SK-N-SH (cell line): ENCODE results near the gene TLN1. TPM values are rescaled to one million over a fixed set of nuclear protein-coding genes. Genes with fewer than 3 reads are reported as not detected.

Source experiments
- CTCF ChIA-PET: fragments of 300-600, 350-600 bp; formaldehyde crosslinking; extraction: SDS; loops from one replicate; lab custom pipeline; 2021; lab: Yijun Ruan, JAX
- POLR2A ChIA-PET: fragments of 350-600 bp; sonication (Branson Sonifier 250); formaldehyde crosslinking; extraction: SDS; loops from one replicate; lab custom pipeline; 2020; ENCODE audit warnings: antibody characterized with exemption, inconsistent platforms; lab: Yijun Ruan, JAX
- DNase-seq: peaks from one replicate; pipeline ENCODE4 v3.0.0; 2012
- H2AFZ ChIP-seq: fragments of 200-600 bp; sonication (generic); 2 replicates; pipeline ENCODE4 v1.8.1; 2016; ENCODE audit warnings: antibody characterized with exemption, mild to moderate bottlenecking, low read depth
- H3F3A ChIP-seq: fragments of 200-600 bp; sonication (generic); replicated peaks from 2 replicates; pipeline ENCODE3; 2016; ENCODE audit warnings: antibody characterized with exemption, mild to moderate bottlenecking; ENCODE audit not compliant: insufficient read depth
- H3K27ac ChIP-seq, 2 experiments: fragments of 200-500 bp in 1 of 2; fragments of 200-600 bp in 1 of 2; sonication (Bioruptor generic) in 1 of 2; sonication (generic), shearing (Covaris generic) in 1 of 2; 2 replicates each; pipeline versions ENCODE4 v1.5.1 to v1.6.1; 2014 to 2016; ENCODE audit warnings: low read depth in 2 of 2, inconsistent platforms in 1 of 2, low read length in 1 of 2, mild to moderate bottlenecking in 1 of 2, mixed read lengths in 1 of 2
- H3K27me3 ChIP-seq: fragments of 200-600 bp; sonication (generic), shearing (Covaris generic); 2 replicates; pipeline ENCODE4 v1.6.1; 2016; ENCODE audit warnings: mixed run types; ENCODE audit not compliant: insufficient read depth
- H3K36me3 ChIP-seq, 2 experiments: fragments of 200-500 bp in 1 of 2; fragments of 200-600 bp in 1 of 2; sonication (Bioruptor generic) in 1 of 2; sonication (generic) in 1 of 2; replicated peaks in 1 of 2; 2 replicates each; pipeline versions ENCODE3 to v1.5.1; 2014 to 2016; ENCODE audit warnings: low read length in 1 of 2, mild to moderate bottlenecking in 1 of 2; ENCODE audit not compliant: insufficient read depth in 2 of 2, control insufficient read depth in 1 of 2
- H3K4me1 ChIP-seq, 2 experiments: fragments of 200-500 bp in 1 of 2; fragments of 200-600 bp in 1 of 2; sonication (Bioruptor generic) in 1 of 2; sonication (generic), shearing (Covaris generic) in 1 of 2; 2 replicates each; pipeline versions ENCODE4 v1.5.1 to v1.6.1; 2014 to 2016; ENCODE audit warnings: low read depth in 1 of 2, low read length in 1 of 2, mixed run types in 1 of 2; ENCODE audit not compliant: insufficient read depth in 2 of 2, control insufficient read depth in 1 of 2
- H3K4me2 ChIP-seq: fragments of 200-600 bp; sonication (generic), shearing (Covaris generic); 2 replicates; pipeline ENCODE4 v1.6.1; 2017; ENCODE audit warnings: mixed run types
- H3K4me3 ChIP-seq, 2 experiments: fragments of 200-500 bp in 1 of 2; fragments of 200-600 bp in 1 of 2; sonication (Bioruptor generic) in 1 of 2; sonication (generic), shearing (Covaris generic) in 1 of 2; 2 replicates each; pipeline versions ENCODE4 v1.5.1 to v1.8.1; 2014 to 2016; ENCODE audit warnings: low read depth in 2 of 2, inconsistent platforms in 1 of 2, low read length in 1 of 2, mild to moderate bottlenecking in 1 of 2, mixed read lengths in 1 of 2, moderate library complexity in 1 of 2
- H3K79me2 ChIP-seq: fragments of 200-600 bp; sonication (generic); 2 replicates; pipeline ENCODE4 v1.8.1; 2017; ENCODE audit warnings: mild to moderate bottlenecking; ENCODE audit not compliant: insufficient read depth
- H3K9ac ChIP-seq: fragments of 200-600 bp; sonication (generic); 2 replicates; pipeline ENCODE4 v1.6.1; 2017; ENCODE audit warnings: mixed run types
- H3K9me2 ChIP-seq: fragments of 200-600 bp; sonication (generic); 2 replicates; pipeline ENCODE4 v1.6.1; 2017; ENCODE audit warnings: mixed run types
- H3K9me3 ChIP-seq: fragments of 200-600 bp; sonication (generic); 2 replicates; pipeline ENCODE4 v1.6.1; 2017; ENCODE audit warnings: mixed run types, mild to moderate bottlenecking, moderate library complexity
- H4K20me1 ChIP-seq: fragments of 200-600 bp; sonication (generic); 2 replicates; pipeline ENCODE4 v1.6.1; 2017; ENCODE audit warnings: mild to moderate bottlenecking, mixed run types; ENCODE audit not compliant: insufficient read depth
- EP300 ChIP-seq, 2 experiments: IDR thresholded peaks; 2 replicates each; pipeline versions ENCODE4 v1.4.0 to v1.6.1; 2012; ENCODE audit warnings: borderline replicate concordance in 1 of 2, low read depth in 1 of 2, low read length in 1 of 2
- GATA2 ChIP-seq: sonication (generic); formaldehyde crosslinking; IDR thresholded peaks from 2 replicates; pipeline ENCODE4 v1.5.0; 2020; ENCODE audit warnings: mild to moderate bottlenecking, missing genetic modification reagents
- MXI1 ChIP-seq: IDR thresholded peaks from 2 replicates; pipeline ENCODE4 v1.6.1; 2012; ENCODE audit warnings: mild to moderate bottlenecking, low read depth, low read length, improper control_type of control experiment
- NFIC ChIP-seq: IDR thresholded peaks from 2 replicates; pipeline ENCODE4 v1.4.0; 2012; ENCODE audit warnings: borderline replicate concordance
- RXRA ChIP-seq: IDR thresholded peaks from 2 replicates; pipeline ENCODE4 v1.4.0; 2012; ENCODE audit warnings: low read depth, mild to moderate bottlenecking, borderline replicate concordance
- TCF12 ChIP-seq: IDR thresholded peaks from 2 replicates; pipeline ENCODE4 v1.4.0; 2012
- TEAD4 ChIP-seq: IDR thresholded peaks from 2 replicates; pipeline ENCODE4 v1.4.0; 2012; ENCODE audit warnings: mild to moderate bottlenecking, borderline replicate concordance; ENCODE audit not compliant: insufficient read depth
- WGBS: methylation state at CpG from one replicate; pipeline ENCODE4 v1.1.6; 2017; ENCODE audit warnings: low lambda C conversion rate; 5-methylcytosine and 5-hydroxymethylcytosine counted together
- polyA plus RNA-seq, 3 experiments: library from polyadenylated mRNA; depleted of rRNA; stranded (reverse); fragments of >200 nt; gene quantifications; 2 replicates each; pipeline ENCODE4 v1.2.3, GENCODE V29; 2012
- TF ChIP-seq, protein P1 (sequence below): IDR thresholded peaks from 2 replicates; pipeline ENCODE4 v1.6.1; 2012; ENCODE audit warnings: mild to moderate bottlenecking, low read depth, low read length, moderate library complexity
- TF ChIP-seq, protein P2 (sequence below): IDR thresholded peaks from 2 replicates; pipeline ENCODE4 v1.4.0; 2012; ENCODE audit warnings: low read depth, borderline replicate concordance
- TF ChIP-seq, protein P3 (sequence below): IDR thresholded peaks from 2 replicates; pipeline ENCODE4; 2012

The TLN1 gene
- polyA plus RNA-seq, 1 of the 3 experiments (the other 2 are of a cell fraction): 115 TPM

DNA sequence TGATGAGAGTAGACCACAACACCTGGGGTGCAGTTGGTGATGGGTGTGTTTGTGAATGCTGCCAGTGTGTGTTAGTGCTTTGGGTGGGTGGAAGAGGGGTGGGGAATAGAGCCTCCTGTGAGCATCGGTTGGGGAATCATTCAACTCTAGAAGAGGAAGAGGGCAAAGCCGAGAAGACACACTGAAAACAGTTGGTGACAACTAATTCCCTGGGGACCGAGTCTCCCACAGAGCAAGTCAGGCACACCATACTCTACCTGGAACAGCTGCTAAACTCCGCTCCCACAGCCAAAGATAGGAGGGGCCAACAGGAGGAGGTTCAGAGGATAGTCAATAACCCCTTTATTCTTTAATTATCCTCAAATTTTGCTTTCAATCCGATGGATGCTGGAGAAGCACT lies 65.4 kb downstream of the TLN1 start (continued):
- TF ChIP-seq, protein P1, sequence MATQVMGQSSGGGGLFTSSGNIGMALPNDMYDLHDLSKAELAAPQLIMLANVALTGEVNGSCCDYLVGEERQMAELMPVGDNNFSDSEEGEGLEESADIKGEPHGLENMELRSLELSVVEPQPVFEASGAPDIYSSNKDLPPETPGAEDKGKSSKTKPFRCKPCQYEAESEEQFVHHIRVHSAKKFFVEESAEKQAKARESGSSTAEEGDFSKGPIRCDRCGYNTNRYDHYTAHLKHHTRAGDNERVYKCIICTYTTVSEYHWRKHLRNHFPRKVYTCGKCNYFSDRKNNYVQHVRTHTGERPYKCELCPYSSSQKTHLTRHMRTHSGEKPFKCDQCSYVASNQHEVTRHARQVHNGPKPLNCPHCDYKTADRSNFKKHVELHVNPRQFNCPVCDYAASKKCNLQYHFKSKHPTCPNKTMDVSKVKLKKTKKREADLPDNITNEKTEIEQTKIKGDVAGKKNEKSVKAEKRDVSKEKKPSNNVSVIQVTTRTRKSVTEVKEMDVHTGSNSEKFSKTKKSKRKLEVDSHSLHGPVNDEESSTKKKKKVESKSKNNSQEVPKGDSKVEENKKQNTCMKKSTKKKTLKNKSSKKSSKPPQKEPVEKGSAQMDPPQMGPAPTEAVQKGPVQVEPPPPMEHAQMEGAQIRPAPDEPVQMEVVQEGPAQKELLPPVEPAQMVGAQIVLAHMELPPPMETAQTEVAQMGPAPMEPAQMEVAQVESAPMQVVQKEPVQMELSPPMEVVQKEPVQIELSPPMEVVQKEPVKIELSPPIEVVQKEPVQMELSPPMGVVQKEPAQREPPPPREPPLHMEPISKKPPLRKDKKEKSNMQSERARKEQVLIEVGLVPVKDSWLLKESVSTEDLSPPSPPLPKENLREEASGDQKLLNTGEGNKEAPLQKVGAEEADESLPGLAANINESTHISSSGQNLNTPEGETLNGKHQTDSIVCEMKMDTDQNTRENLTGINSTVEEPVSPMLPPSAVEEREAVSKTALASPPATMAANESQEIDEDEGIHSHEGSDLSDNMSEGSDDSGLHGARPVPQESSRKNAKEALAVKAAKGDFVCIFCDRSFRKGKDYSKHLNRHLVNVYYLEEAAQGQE: no peak
- TF ChIP-seq TCF12: no peak
- TF ChIP-seq, all 33 proteins: peak for 0

DNA sequence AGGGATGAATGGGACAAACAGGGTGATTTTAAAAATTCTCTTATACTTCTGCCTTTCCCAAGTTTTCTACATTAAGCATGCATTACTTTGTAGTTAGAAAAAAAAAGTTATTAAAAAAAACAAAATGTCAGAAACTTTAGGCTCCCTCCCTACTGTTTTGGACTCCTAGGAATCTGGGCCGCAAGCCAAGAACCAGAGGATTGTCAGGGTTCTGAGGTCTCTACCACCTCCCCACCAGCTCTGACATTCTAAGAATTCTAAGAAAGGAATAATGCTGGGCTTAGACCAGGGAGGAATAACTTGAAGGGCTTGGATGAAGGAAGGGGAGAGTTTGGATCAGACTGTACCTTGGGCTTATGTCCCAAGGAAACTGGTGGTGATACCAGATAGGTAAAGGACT lies 66.0 kb downstream of the TLN1 start:
- Histone ChIP-seq H3K27me3 (no peaks in the 10 kb centered on the region), H3K36me3 (peaks cover 0 to 5% of the 10 kb centered on the region in 2 experiments), H4K20me1 (no peaks in the 10 kb centered on the region), H3K4me2 (no peak overlapping the region), H2AFZ (no peak overlapping the region), H3K9me3 (no peaks in the 10 kb centered on the region), H3K79me2 (peaks cover 14% of the 10 kb centered on the region; the same call in 1 of the 2 replicates), H3K9ac (no peak overlapping the region), H3F3A (peaks cover 26% of the 10 kb centered on the region), H3K9me2 (no peaks in the 10 kb centered on the region), H3K27ac (no peak overlapping the region; a peak in 1 of 4 replicates), H3K4me3 (no peak overlapping the region), H3K4me1 (peaks cover 0 to 12% of the 10 kb centered on the region in 2 experiments; a peak in 1 of 4 replicates)
- ChIA-PET POLR2A (interaction anchor here (2.8 kb wide), 1 partner anchor 10 kb away, joined by 11 read pairs; no protein-coding TSS in a partner anchor), CTCF (interaction anchor here (0.5 to 3.4 kb wide), 11 partner anchors 8 to 81 kb away, joined by 3 to 30 read pairs (median 5); partner anchors contain the start of genes CA9, CCDC107, CREB3 and RMRP)
- WGBS: 94% methylated on average over 1 of the region's 1 CpG
- DNase-seq: no peak
- TF ChIP-seq, protein P2, sequence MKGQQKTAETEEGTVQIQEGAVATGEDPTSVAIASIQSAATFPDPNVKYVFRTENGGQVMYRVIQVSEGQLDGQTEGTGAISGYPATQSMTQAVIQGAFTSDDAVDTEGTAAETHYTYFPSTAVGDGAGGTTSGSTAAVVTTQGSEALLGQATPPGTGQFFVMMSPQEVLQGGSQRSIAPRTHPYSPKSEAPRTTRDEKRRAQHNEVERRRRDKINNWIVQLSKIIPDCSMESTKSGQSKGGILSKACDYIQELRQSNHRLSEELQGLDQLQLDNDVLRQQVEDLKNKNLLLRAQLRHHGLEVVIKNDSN: no peak
- no peak for TF ChIP-seq TEAD4
- peak; percentile 32; the same call in 1 of the 2 replicates for TF ChIP-seq NFIC
- TF ChIP-seq EP300 (IDR thresholded peaks at IDR 0.05; ENCODE audit: borderline replicate concordance in 1 of 2, low read depth in 1 of 2, low read length in 1 of 2): no peak
- TF ChIP-seq, protein P3, sequence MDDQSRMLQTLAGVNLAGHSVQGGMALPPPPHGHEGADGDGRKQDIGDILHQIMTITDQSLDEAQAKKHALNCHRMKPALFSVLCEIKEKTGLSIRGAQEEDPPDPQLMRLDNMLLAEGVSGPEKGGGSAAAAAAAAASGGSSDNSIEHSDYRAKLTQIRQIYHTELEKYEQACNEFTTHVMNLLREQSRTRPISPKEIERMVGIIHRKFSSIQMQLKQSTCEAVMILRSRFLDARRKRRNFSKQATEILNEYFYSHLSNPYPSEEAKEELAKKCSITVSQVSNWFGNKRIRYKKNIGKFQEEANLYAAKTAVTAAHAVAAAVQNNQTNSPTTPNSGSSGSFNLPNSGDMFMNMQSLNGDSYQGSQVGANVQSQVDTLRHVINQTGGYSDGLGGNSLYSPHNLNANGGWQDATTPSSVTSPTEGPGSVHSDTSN: no peak
- TF ChIP-seq MXI1: no peak
- TF ChIP-seq GATA2 (CRISPR knock-in tag): no peak
- TF ChIP-seq RXRA: no peak
